NB4 (cell line): ENCODE results near the gene KLHL2.

Source experiments
- CTCF ChIP-seq: IDR thresholded peaks from one replicate; pipeline ENCODE4 v1.5.1; 2012; ENCODE audit warnings: low read depth, low read length
- POLR2A ChIP-seq: IDR thresholded peaks from 2 replicates; pipeline ENCODE4 v1.6.1; 2011; ENCODE audit warnings: mild to moderate bottlenecking; ENCODE audit not compliant: insufficient read length; ENCODE audit errors: extremely low read depth

- TF ChIP-seq CTCF (no peak), POLR2A (no peak)
Observed at GRCh38 chr4:165331823-165332222, 124.5 kb downstream of the KLHL2 start.
